Measurements from ENCODE around the gene RRP7A.
"Not testable (repeated sequence)": the region's sequence is repeated elsewhere in the genome, so short reads cannot be mapped to it uniquely, and the experiment has no call there.

Gene RRP7A, protein sequence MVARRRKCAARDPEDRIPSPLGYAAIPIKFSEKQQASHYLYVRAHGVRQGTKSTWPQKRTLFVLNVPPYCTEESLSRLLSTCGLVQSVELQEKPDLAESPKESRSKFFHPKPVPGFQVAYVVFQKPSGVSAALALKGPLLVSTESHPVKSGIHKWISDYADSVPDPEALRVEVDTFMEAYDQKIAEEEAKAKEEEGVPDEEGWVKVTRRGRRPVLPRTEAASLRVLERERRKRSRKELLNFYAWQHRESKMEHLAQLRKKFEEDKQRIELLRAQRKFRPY

GRCh38 chr22:42519525-42520401 is at the start of gene RRP7A:
RRP7A (minus strand) TSS chr22:42519796; CDS start chr22:42519786, 10 bp downstream.
- peak; percentile 75 for DNase-seq (ENCODE audit: low spot score)

DNA sequence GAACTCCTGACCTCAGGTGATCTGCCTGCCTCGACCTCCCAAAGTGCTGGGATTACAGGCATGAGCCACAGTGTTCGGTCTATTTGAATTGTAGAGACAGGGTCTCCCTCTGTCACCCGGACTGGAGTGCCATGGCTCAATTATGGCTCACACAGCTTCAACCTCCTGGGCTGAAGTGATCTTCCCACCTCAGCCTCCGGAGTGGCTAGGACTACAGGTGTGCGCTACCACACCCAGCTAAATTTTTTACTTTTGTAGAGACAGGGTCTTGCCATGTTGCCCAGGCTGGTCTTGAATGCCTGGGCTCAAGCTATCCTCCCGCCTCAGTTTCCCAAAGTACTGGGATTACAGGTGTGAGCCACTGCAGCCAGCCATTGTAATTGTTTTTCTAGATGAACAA is 48.4 kb upstream of the RRP7A start:
- not testable (repeated sequence) for DNase-seq (ENCODE audit: low spot score)

GRCh38 chr22:42565956-42566355 is 46.4 kb upstream of the RRP7A start:
- DNase-seq (ENCODE audit: low spot score), result no peak

- DNase-seq (ENCODE audit: low spot score), result no peak
Measured at GRCh38 chr22:42564699-42565098, 45.1 kb upstream of the RRP7A start.

- DNase-seq (ENCODE audit: low spot score), result not testable (repeated sequence)
Measured at GRCh38 chr22:42563943-42564342, 44.3 kb upstream of the RRP7A start.

DNA sequence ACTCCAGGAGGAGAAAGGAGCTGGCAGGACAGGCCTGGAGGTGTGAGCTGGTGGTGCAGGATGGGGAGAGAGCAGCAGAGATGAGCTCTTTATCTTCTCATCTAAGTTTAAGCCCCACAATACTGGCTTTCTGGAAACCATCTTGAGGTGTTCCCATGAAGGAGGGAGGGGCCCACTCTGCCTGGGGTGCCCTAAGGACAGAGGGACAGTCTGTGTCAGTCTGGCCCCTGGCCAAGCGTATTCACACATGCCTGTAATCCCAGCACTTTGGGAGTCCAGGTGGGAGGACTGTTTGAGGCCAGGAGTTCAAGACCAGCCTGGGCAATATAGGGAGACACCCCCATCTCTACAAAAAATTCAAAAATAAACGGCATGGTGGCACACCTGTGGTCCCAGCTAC is 43.1 kb upstream of the RRP7A start:
- no peak for DNase-seq (ENCODE audit: low spot score)

- no peak for DNase-seq (ENCODE audit: low spot score)
Measured at GRCh38 chr22:42562279-42562678, 42.7 kb upstream of the RRP7A start.

DNA sequence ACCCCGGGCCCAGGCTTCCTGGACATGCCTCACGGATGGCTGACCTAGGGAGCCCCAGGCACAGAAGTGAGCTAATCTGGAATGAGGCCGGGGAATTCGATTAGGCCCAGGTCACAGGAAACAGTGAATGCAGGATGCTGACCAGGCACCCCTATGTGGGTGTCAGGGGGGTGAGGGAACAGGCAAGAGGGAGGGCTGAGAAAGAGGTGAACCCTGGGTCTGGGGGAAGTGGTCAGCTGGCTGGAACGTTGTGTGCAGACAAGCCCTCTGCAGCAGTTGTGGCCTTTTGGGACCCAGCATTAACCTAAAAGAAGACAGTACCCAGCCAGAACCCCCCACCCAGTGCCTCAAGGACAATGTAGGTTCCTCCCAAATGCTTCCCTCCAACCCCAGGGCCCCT is 42.3 kb upstream of the RRP7A start:
- no peak for DNase-seq (ENCODE audit: low spot score)

DNA sequence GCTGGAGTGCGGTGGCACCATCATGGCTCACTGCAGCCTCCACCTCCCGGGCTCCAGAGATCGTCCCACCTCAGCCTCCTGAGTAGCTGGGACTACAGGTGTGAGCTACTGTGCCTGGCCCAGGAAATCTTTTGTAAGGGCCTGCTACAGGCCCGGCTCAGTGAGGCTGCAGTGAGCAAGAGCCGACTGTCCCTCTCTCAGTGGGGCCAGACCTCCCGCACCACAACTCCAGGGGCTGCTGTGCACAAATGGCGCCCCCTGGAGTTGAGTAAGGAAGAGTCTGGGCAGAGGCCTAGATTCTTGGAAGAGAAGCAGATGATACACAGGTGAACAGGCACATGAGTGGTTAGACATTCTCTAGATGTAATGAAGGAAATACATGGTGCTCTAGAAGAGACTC is 41.2 kb upstream of the RRP7A start:
- peak; percentile 73 for DNase-seq (ENCODE audit: low spot score)

DNA sequence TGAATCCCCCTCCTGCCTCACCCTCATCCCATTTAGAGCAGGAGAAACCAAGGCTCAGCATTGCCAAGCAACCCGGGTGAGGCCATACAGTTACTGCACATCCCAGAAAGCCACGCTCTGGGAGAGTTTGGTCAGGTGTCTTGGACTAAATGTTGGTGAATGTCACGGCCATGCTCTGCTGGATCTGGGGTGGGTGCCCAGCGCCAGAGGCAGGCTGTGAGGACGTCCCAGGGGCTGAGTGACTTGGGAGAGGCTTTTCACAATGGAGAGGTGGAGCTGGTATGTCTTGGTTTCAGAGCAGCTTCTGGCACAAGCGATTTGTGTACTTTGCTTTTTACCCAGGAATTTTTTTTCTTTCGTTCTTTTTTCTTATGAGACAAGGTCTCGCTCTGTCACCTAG is 40.8 kb upstream of the RRP7A start:
- no peak for DNase-seq (ENCODE audit: low spot score)

DNA sequence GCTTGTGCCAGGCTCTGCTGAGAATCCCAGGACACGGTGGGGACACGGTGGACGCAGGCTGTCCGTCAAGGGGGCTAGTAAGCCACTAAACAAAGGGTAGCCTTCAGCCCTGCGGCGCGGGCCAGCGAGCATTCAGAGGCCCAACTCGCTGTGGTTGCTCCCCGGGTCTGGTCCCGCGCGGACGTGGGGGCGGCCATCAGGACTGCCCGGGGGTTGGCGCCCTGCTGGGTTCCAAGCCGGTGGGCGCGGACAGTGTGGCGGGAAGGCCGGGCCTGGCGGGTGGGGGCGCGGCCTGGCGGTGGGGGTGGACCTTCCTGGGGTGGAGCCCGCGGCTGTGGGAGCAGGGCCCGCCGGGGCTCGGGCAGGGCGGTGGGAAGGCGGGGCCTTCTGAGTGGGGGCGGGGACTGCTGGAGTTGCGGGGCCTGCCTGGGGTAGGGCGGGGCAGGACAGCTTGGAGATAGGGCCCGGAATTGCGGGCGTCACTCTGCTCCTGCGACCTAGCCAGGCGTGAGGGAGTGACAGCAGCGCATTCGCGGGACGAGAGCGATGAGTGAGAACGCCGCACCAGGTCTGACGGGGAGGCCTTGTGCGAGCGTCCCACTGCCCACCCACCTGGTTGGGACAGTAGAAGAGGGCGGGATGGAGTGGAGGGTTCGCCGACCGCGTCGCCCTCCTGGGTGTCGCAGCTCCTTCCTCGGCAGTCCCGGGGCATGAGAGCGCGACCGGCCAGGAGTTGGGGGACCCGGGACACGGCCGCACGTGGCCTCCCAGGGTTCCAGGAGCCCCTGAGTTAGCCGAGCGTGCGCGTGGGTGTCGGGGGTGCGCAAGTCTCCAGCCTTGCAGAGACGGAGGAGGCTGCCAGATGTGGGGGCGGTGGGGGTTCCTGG is 34.1 kb upstream of the RRP7A start, which contains the start of gene SERHL2:
Gene SERHL2 (plus strand): TSS at position 482 of the 887 bp plus-strand sequence. CDS start 65 bp downstream, at position 547.
- DNase-seq (ENCODE audit: low spot score), result peak; percentile 95

DNA sequence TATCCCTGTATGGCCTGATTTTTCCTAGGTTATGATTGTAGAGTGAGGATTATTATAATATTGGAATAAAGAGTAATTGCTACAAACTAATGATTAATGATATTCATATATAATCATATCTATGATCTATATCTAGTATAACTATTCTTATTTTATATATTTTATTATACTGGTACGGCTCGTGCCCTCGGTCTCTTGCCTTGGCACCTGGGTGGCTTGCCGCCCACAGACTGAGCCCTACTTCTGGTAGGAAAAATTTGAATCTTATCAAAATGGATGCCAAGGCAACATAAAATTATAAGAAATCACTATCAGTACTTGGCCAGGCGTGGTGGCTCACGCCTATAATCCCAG is 32.7 kb upstream of the RRP7A start:
- DNase-seq (ENCODE audit: low spot score), result not testable (repeated sequence)

GRCh38 chr22:42549331-42550060 is 29.9 kb upstream of the RRP7A start:
- DNase-seq (ENCODE audit: low spot score), result no peak

GRCh38 chr22:42548597-42549330 is 29.2 kb upstream of the RRP7A start:
- DNase-seq (ENCODE audit: low spot score), result no peak

DNA sequence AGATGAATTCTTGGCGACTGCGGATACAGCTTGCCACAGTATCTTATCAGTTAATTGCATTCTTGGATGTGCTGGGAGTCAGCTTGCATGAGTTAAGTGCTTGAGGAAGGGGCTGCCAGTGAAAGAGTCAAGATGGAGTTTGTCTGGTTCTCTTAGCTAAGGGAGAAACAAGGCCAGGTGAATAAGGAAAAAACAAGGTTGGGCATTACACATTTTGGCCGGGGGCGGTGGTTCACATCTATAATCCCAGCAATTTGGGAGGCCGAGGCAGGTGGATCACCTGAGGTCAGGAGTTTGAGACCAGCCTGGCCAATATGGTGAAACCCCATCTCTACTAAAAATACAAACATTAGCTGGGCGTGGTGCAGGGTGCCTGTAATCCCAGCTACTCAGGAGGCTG is 28.5 kb upstream of the RRP7A start:
- DNase-seq (ENCODE audit: low spot score), result not testable (repeated sequence)

DNA sequence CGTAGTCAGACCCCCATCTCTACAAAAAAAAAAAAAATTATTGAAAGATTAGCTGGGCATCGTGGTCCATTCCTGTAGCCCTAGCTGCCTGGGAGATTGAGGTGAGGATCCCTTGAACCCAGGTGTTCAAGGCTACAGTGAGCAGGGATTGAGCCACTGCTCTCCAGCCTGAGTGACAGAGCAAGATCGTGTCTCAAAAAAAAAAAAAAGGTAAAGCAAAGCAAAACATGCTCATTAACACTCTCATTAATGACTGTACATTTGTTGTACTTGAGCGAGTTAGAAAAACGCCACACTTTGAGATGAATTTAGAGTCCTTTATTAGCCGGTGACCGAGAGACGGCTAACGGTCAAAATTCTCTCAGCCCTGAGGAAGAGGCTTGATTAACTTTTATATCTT is 28.0 kb upstream of the RRP7A start:
- no peak for DNase-seq (ENCODE audit: low spot score)

DNA sequence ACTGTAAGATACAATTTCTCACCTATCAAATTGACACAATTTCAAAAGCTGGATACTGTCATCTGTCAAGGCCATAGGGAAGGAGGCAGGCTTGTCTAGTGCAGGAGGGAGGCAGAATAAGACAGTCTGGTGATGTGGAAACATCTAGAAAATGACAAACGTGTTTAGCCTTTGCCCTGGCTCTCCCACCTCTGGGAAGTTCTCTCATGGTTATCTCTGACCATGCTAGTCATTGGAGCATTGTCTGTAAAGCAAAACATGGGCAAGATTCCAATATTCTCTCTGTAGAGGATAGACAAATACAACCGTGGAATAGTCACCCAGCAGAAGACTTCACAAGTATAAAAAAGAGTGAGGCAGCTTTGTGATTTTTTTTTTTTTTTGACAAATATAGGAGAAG is 25.1 kb upstream of the RRP7A start:
- DNase-seq (ENCODE audit: low spot score), result no peak

- not testable (repeated sequence) for DNase-seq (ENCODE audit: low spot score)
Measured at GRCh38 chr22:42539236-42539771, 19.7 kb upstream of the RRP7A start.

DNA sequence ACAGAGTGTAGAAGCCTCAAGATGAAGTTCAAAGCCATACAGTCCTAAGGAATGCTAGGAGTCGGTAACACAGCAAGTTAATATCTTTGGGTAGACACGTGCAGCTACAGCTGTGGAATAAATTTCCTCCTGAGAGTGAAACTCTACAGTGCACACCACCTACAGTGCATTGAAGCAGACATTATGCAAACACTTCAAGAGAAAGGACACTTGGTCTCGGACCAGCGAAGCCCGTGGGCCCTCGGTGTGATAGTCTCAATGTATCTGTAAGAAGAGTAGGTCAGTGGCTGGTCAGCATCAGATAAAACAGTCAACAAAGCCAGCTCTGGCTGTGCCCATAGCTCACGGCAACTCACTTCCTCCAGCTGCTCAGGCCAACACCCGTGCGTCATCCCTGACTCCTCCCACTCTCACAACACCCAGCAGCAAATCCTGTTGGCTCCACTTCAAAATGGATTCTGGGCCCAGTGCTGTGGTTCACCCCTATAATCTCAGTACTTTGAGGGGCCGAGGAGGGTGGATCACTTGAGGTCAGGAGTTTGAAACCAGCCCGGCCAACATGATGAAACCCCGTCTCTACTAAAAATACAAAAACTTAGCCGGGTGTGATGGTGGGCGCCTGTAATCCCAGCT is 17.7 kb upstream of the RRP7A start:
- DNase-seq (ENCODE audit: low spot score), result not testable (repeated sequence)

DNA sequence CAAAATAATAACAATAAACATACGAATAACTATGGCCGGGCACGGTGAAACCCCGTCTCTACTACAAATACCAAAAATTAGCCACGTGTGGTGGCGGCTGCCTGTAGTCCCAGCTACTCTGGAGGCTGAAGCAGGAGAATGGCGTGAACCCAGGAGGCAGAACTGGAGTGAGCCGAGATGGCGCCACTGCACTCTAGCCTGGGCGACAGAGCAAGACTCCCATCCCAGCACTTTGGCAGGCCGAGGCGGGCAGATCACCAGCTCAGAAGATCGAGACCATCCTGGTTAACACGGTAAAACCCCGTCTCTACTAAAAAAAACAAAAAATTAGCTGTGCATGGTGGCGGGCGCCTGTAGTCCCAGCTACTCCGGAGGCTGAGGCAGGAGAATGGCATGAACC is 17.0 kb upstream of the RRP7A start:
- DNase-seq (ENCODE audit: low spot score), result not testable (repeated sequence)

Data from HuH-7 (cell line).